Measurements from ENCODE around the gene PID1. TPM values are rescaled to one million over a fixed set of nuclear protein-coding genes. Genes with fewer than 3 reads are reported as not detected.

Gene PID1
- total and polyA plus RNA-seq, 5 donors from 2014 or later = 0.09 TPM; not detected in 4

DNA sequence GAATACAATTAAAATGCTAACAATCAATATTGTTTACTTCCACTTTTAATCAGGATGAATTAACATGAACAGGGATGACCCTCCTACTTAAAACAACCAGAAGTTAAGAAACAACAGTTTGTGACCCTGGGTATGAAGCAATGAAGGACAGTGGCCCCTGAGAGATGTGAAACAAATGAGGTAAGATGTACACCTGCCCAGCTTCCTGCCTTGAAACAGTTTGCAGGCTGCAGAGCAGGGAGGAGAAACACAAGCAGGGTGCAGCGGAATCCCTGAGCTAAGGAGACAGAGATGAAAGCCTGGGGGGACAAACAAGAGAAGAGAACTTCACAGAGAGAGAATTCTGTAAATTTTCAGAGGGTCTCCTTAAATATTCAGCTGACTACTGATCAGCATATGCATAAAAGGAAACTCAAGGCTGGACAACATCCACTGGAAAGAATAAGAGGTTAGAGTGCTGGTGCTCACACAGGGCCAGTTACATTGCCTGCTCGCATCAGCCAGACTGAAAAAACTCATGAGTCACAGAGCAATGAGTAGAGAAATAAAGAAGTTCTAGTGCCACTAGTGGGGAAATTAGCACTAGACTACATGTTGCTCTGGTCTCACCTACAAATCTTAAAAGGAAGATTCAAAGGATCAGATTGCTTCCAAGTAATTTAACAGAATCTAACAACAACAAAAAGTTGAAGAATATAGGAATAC, 106.4 kb downstream of the PID1 start:
- Histone ChIP-seq H3K9me3 (ENCODE audit: control insufficient read depth in 2 of 2, low read length in 2 of 2) (no peaks in the 10 kb centered on the region), H3K4me1 (ENCODE audit: control insufficient read depth, insufficient read depth, low read length, poor library complexity, severe bottlenecking) (no peaks in the 10 kb centered on the region), H3K27me3 (ENCODE audit: control insufficient read depth, insufficient read depth, low read length) (no peaks in the 10 kb centered on the region), H3K27ac (ENCODE audit: insufficient read depth, low read length, poor library complexity, severe bottlenecking) (no peak overlapping the region), H3K36me3 (ENCODE audit: control insufficient read depth, insufficient read depth, low read length) (no peaks in the 10 kb centered on the region), H3K4me3 (ENCODE audit: low read depth, low read length) (no peak overlapping the region)
- H3K4me1 Mint-ChIP-seq = no peaks in the 10 kb centered on the region
- peaks cover 0 to 3% (median 0%) of the 10 kb centered on the region in 7 donors for H3K9me3 Mint-ChIP-seq
- no peak overlapping the region for H3K27ac Mint-ChIP-seq
- DNase-seq (no peak), ATAC-seq (ENCODE audit: low read depth in 2 of 2) (no peak)
- H3K27me3 Mint-ChIP-seq = no peaks in the 10 kb centered on the region
- no peaks in the 10 kb centered on the region for H3K36me3 Mint-ChIP-seq
- H3K4me3 Mint-ChIP-seq = no peak overlapping the region

- Mint-ChIP-seq H3K9me3 (peaks cover 0 to 3% (median 0%) of the 10 kb centered on the region in 7 donors), H3K4me3 (no peak overlapping the region), H3K4me1 (no peaks in the 10 kb centered on the region), H3K27me3 (no peaks in the 10 kb centered on the region), H3K27ac (no peak overlapping the region), H3K36me3 (no peaks in the 10 kb centered on the region)
- no peaks in the 10 kb centered on the region for H3K9me3 ChIP-seq (ENCODE audit: control insufficient read depth in 2 of 2, low read length in 2 of 2)
- ATAC-seq (ENCODE audit: low read depth in 2 of 2) (no peak), DNase-seq (no peak)
- no peaks in the 10 kb centered on the region for H3K27me3 ChIP-seq (ENCODE audit: control insufficient read depth, insufficient read depth, low read length)
- no peak overlapping the region for H3K27ac ChIP-seq (ENCODE audit: insufficient read depth, low read length, poor library complexity, severe bottlenecking)
- H3K4me3 ChIP-seq (ENCODE audit: low read depth, low read length) = no peak overlapping the region
- no peaks in the 10 kb centered on the region for H3K36me3 ChIP-seq (ENCODE audit: control insufficient read depth, insufficient read depth, low read length)
- no peaks in the 10 kb centered on the region for H3K4me1 ChIP-seq (ENCODE audit: control insufficient read depth, insufficient read depth, low read length, poor library complexity, severe bottlenecking)
These were observed 107.2 kb downstream of the PID1 start for GRCh38 chr2:229163893-229164292.

GRCh38 chr2:229162015-229162414, 109.1 kb downstream of the PID1 start:
- Histone ChIP-seq H3K27ac (ENCODE audit: insufficient read depth, low read length, poor library complexity, severe bottlenecking) (no peak overlapping the region), H3K36me3 (ENCODE audit: control insufficient read depth, insufficient read depth, low read length) (no peaks in the 10 kb centered on the region), H3K9me3 (ENCODE audit: control insufficient read depth in 2 of 2, low read length in 2 of 2) (no peaks in the 10 kb centered on the region), H3K4me1 (ENCODE audit: control insufficient read depth, insufficient read depth, low read length, poor library complexity, severe bottlenecking) (no peaks in the 10 kb centered on the region), H3K27me3 (ENCODE audit: control insufficient read depth, insufficient read depth, low read length) (no peaks in the 10 kb centered on the region), H3K4me3 (ENCODE audit: low read depth, low read length) (no peak overlapping the region)
- Mint-ChIP-seq H3K4me1 (no peaks in the 10 kb centered on the region), H3K9me3 (peaks cover 0 to 3% (median 0%) of the 10 kb centered on the region in 7 donors), H3K4me3 (no peak overlapping the region), H3K27ac (no peak overlapping the region), H3K27me3 (no peaks in the 10 kb centered on the region), H3K36me3 (no peaks in the 10 kb centered on the region)
- ATAC-seq (ENCODE audit: low read depth in 2 of 2) = no peak
- no peak for DNase-seq

DNA sequence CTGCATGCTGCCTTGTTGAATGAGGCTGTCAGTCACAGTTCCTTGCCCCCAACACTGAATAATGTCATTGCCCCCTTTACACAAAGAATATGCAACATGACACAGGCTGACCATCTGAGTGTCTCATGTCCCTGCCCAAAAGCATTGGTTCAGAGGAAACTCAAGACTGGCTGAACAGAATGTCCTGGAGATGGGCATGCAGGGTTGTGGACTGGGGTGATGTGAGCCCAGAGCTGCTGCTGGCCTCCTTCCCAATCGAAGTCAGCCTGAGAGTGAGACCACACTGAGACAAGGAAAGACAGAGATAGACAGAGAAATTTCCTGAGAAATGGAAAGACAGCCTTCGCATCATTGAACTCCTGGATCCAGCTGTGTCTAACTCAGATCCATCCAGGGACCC, 110.1 kb downstream of the PID1 start:
- H3K27me3 Mint-ChIP-seq = no peaks in the 10 kb centered on the region
- H3K4me1 ChIP-seq (ENCODE audit: control insufficient read depth, insufficient read depth, low read length, poor library complexity, severe bottlenecking) = no peaks in the 10 kb centered on the region
- H3K36me3 ChIP-seq (ENCODE audit: control insufficient read depth, insufficient read depth, low read length) = no peaks in the 10 kb centered on the region
- H3K27ac Mint-ChIP-seq = no peak overlapping the region
- no peaks in the 10 kb centered on the region for H3K27me3 ChIP-seq (ENCODE audit: control insufficient read depth, insufficient read depth, low read length)
- no peak overlapping the region for H3K4me3 Mint-ChIP-seq
- DNase-seq (no peak), ATAC-seq (ENCODE audit: low read depth in 2 of 2) (no peak)
- H3K36me3 Mint-ChIP-seq = no peaks in the 10 kb centered on the region
- no peak overlapping the region for H3K27ac ChIP-seq (ENCODE audit: insufficient read depth, low read length, poor library complexity, severe bottlenecking)
- peaks cover 0 to 3% (median 0%) of the 10 kb centered on the region in 7 donors for H3K9me3 Mint-ChIP-seq
- H3K4me3 ChIP-seq (ENCODE audit: low read depth, low read length) = no peak overlapping the region
- no peaks in the 10 kb centered on the region for H3K9me3 ChIP-seq (ENCODE audit: control insufficient read depth in 2 of 2, low read length in 2 of 2)
- no peaks in the 10 kb centered on the region for H3K4me1 Mint-ChIP-seq

DNA sequence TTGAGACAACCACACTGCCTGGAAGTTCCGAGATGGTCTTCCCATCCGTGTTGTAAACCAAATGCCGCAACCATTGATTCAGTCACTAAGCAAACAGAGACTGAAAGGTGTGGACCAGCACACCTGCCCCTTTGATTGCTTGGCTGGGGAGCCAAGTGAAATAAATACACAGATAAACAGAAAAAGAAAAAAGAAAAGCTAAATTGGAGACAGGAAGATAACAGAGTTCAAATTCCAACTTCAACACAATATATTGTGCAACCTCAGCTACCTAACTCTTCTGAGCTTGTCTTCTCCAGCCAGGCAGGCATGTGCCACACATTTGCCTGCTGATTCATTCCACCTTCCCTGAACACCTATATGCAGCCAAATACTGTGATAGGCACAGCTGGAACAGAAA, 110.9 kb downstream of the PID1 start:
- Mint-ChIP-seq H3K4me3 (no peak overlapping the region), H3K27ac (no peak overlapping the region), H3K4me1 (no peaks in the 10 kb centered on the region), H3K36me3 (no peaks in the 10 kb centered on the region), H3K27me3 (no peaks in the 10 kb centered on the region), H3K9me3 (peaks cover 0 to 3% (median 0%) of the 10 kb centered on the region in 7 donors)
- Histone ChIP-seq H3K9me3 (ENCODE audit: control insufficient read depth in 2 of 2, low read length in 2 of 2) (no peaks in the 10 kb centered on the region), H3K27me3 (ENCODE audit: control insufficient read depth, insufficient read depth, low read length) (no peaks in the 10 kb centered on the region), H3K4me1 (ENCODE audit: control insufficient read depth, insufficient read depth, low read length, poor library complexity, severe bottlenecking) (no peaks in the 10 kb centered on the region), H3K36me3 (ENCODE audit: control insufficient read depth, insufficient read depth, low read length) (no peaks in the 10 kb centered on the region), H3K27ac (ENCODE audit: insufficient read depth, low read length, poor library complexity, severe bottlenecking) (no peak overlapping the region), H3K4me3 (ENCODE audit: low read depth, low read length) (no peak overlapping the region)
- ATAC-seq (ENCODE audit: low read depth in 2 of 2) = no peak
- DNase-seq = no peak

- no peaks in the 10 kb centered on the region for H3K36me3 Mint-ChIP-seq
These were observed 111.7 kb downstream of the PID1 start for GRCh38 chr2:229159405-229159804.

DNA sequence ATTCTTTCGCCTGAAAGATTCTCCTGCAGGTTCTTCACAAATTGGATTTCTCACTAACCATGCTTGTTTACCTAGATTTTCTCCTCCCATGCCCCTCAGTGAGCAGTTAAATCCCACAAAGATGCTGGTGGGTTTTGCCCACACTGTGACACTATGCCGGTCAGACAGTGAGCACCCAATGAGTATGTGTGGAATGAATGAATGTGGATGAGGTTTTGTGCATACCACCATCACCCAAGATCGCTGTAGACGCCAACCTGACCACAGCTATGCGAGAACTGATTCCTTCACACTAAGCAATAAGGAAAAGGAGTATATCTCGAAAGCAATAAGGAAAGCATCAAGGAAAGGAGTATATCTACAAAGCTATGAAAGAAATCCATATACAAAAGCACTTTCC, 116.7 kb downstream of the PID1 start:
- H3K36me3 Mint-ChIP-seq = no peaks in the 10 kb centered on the region
- Histone ChIP-seq H3K4me1 (ENCODE audit: control insufficient read depth, insufficient read depth, low read length, poor library complexity, severe bottlenecking) (no peaks in the 10 kb centered on the region), H3K4me3 (ENCODE audit: low read depth, low read length) (no peak overlapping the region), H3K27ac (ENCODE audit: insufficient read depth, low read length, poor library complexity, severe bottlenecking) (no peak overlapping the region), H3K36me3 (ENCODE audit: control insufficient read depth, insufficient read depth, low read length) (no peaks in the 10 kb centered on the region), H3K9me3 (ENCODE audit: control insufficient read depth in 2 of 2, low read length in 2 of 2) (no peaks in the 10 kb centered on the region), H3K27me3 (ENCODE audit: control insufficient read depth, insufficient read depth, low read length) (no peaks in the 10 kb centered on the region)
- ATAC-seq (ENCODE audit: low read depth in 2 of 2) (no peak), DNase-seq (no peak)
- H3K4me3 Mint-ChIP-seq = no peak overlapping the region
- H3K4me1 Mint-ChIP-seq = no peaks in the 10 kb centered on the region
- no peaks in the 10 kb centered on the region for H3K27me3 Mint-ChIP-seq
- H3K27ac Mint-ChIP-seq = no peak overlapping the region
- H3K9me3 Mint-ChIP-seq = peaks cover 0 to 7% (median 2%) of the 10 kb centered on the region in 7 donors

More at GRCh38 chr2:229159405-229159804, 111.7 kb downstream of the PID1 start:
- Mint-ChIP-seq H3K4me3 (no peak overlapping the region), H3K4me1 (no peaks in the 10 kb centered on the region), H3K27ac (no peak overlapping the region), H3K27me3 (no peaks in the 10 kb centered on the region), H3K9me3 (peaks cover 0 to 5% (median under 1%) of the 10 kb centered on the region in 7 donors)
- Histone ChIP-seq H3K4me1 (ENCODE audit: control insufficient read depth, insufficient read depth, low read length, poor library complexity, severe bottlenecking) (no peaks in the 10 kb centered on the region), H3K27me3 (ENCODE audit: control insufficient read depth, insufficient read depth, low read length) (no peaks in the 10 kb centered on the region), H3K9me3 (ENCODE audit: control insufficient read depth in 2 of 2, low read length in 2 of 2) (no peaks in the 10 kb centered on the region), H3K36me3 (ENCODE audit: control insufficient read depth, insufficient read depth, low read length) (no peaks in the 10 kb centered on the region), H3K27ac (ENCODE audit: insufficient read depth, low read length, poor library complexity, severe bottlenecking) (no peak overlapping the region), H3K4me3 (ENCODE audit: low read depth, low read length) (no peak overlapping the region)
- ATAC-seq (ENCODE audit: low read depth in 2 of 2) (no peak), DNase-seq (no peak)

- no peak overlapping the region for H3K27ac ChIP-seq (ENCODE audit: insufficient read depth, low read length, poor library complexity, severe bottlenecking)
- no peak overlapping the region for H3K4me3 Mint-ChIP-seq
These were observed 117.1 kb downstream of the PID1 start for GRCh38 chr2:229153951-229154350.

More at GRCh38 chr2:229153951-229154350, 117.1 kb downstream of the PID1 start:
- Histone ChIP-seq H3K9me3 (ENCODE audit: control insufficient read depth in 2 of 2, low read length in 2 of 2) (no peaks in the 10 kb centered on the region), H3K27me3 (ENCODE audit: control insufficient read depth, insufficient read depth, low read length) (no peaks in the 10 kb centered on the region), H3K4me3 (ENCODE audit: low read depth, low read length) (no peak overlapping the region), H3K36me3 (ENCODE audit: control insufficient read depth, insufficient read depth, low read length) (no peaks in the 10 kb centered on the region), H3K4me1 (ENCODE audit: control insufficient read depth, insufficient read depth, low read length, poor library complexity, severe bottlenecking) (no peaks in the 10 kb centered on the region)
- Mint-ChIP-seq H3K4me1 (no peaks in the 10 kb centered on the region), H3K9me3 (peaks cover 0 to 7% (median 2%) of the 10 kb centered on the region in 7 donors), H3K27me3 (no peaks in the 10 kb centered on the region), H3K36me3 (no peaks in the 10 kb centered on the region), H3K27ac (no peak overlapping the region)
- DNase-seq = no peak
- ATAC-seq (ENCODE audit: low read depth in 2 of 2) = no peak
